Hematopoietic multipotent progenitor cell treated with erythropoietin and hydrocortisone succinate and interleukin-3 and kit ligand, for 8 days (in vitro differentiated cells): ENCODE measurements around the gene CCDC93.
A peak's percentile ranks its signal among the peaks of the same experiment; 100 is the strongest.

Experiments used
- DNase-seq: peaks from one replicate; pipeline ENCODE4 v3.0.0-alpha.2; 2015

Gene CCDC93

GRCh38 chr2:118013724-118014491, at the start of gene CCDC93:
TSS of gene CCDC93 (minus strand) at chr2:118014070. CDS start at chr2:118013995, 75 bp downstream.
- DNase-seq: peak; percentile 83

GRCh38 chr2:118062669-118063068, 48.8 kb upstream of the CCDC93 start:
- DNase-seq: no peak

- DNase-seq: no peak
Measured at GRCh38 chr2:118062048-118062447, 48.2 kb upstream of the CCDC93 start.

GRCh38 chr2:118061135-118061955, 47.5 kb upstream of the CCDC93 start:
- DNase-seq: peak; percentile 43

- no peak for DNase-seq
Measured at GRCh38 chr2:118059919-118060478, 46.1 kb upstream of the CCDC93 start.

- DNase-seq: no peak
Measured at GRCh38 chr2:118058951-118059350, 45.1 kb upstream of the CCDC93 start.

GRCh38 chr2:118056801-118057200, 42.9 kb upstream of the CCDC93 start:
- no peak for DNase-seq

- no peak for DNase-seq
Measured at GRCh38 chr2:118056165-118056534, 42.3 kb upstream of the CCDC93 start.

GRCh38 chr2:118055512-118056164, 41.8 kb upstream of the CCDC93 start:
- no peak for DNase-seq

- DNase-seq: no peak
Measured at GRCh38 chr2:118054213-118055008, 40.5 kb upstream of the CCDC93 start.

GRCh38 chr2:118053681-118054080, 39.8 kb upstream of the CCDC93 start:
- DNase-seq: no peak

GRCh38 chr2:118052474-118052873, 38.6 kb upstream of the CCDC93 start:
- no peak for DNase-seq

GRCh38 chr2:118051826-118052358, 38.0 kb upstream of the CCDC93 start:
- DNase-seq: no peak

GRCh38 chr2:118050974-118051373, 37.1 kb upstream of the CCDC93 start:
- DNase-seq: no peak

- no peak for DNase-seq
Measured at GRCh38 chr2:118050386-118050785, 36.5 kb upstream of the CCDC93 start.

- no peak for DNase-seq
Measured at GRCh38 chr2:118049816-118050140, 35.9 kb upstream of the CCDC93 start.

GRCh38 chr2:118049140-118049815, 35.4 kb upstream of the CCDC93 start:
- DNase-seq: no peak

- DNase-seq: no peak
Measured at GRCh38 chr2:118048401-118048800, 34.5 kb upstream of the CCDC93 start.

- DNase-seq: no peak
Measured at GRCh38 chr2:118047380-118047826, 33.5 kb upstream of the CCDC93 start.

- DNase-seq: peak; percentile 45
Measured at GRCh38 chr2:118046634-118047210, 32.9 kb upstream of the CCDC93 start.

- no peak for DNase-seq
Measured at GRCh38 chr2:118045286-118045685, 31.4 kb upstream of the CCDC93 start.
